HG02610 (cell line): Measurements from ENCODE around the gene HACD1.
A peak's percentile ranks its signal among the peaks of the same experiment; 100 is the strongest.
"Not testable (repeated sequence)": the region's sequence is repeated elsewhere in the genome, so short reads cannot be mapped to it uniquely, and the experiment has no call there.

Experiments
- ATAC-seq: cut with Tn5 transposase; IDR thresholded peaks from one replicate; pipeline ENCODE4 v1.9.1; 2021; ENCODE audit warnings: mild to moderate bottlenecking, moderate library complexity; ENCODE audit not compliant: unreplicated experiment

The HACD1 gene

DNA sequence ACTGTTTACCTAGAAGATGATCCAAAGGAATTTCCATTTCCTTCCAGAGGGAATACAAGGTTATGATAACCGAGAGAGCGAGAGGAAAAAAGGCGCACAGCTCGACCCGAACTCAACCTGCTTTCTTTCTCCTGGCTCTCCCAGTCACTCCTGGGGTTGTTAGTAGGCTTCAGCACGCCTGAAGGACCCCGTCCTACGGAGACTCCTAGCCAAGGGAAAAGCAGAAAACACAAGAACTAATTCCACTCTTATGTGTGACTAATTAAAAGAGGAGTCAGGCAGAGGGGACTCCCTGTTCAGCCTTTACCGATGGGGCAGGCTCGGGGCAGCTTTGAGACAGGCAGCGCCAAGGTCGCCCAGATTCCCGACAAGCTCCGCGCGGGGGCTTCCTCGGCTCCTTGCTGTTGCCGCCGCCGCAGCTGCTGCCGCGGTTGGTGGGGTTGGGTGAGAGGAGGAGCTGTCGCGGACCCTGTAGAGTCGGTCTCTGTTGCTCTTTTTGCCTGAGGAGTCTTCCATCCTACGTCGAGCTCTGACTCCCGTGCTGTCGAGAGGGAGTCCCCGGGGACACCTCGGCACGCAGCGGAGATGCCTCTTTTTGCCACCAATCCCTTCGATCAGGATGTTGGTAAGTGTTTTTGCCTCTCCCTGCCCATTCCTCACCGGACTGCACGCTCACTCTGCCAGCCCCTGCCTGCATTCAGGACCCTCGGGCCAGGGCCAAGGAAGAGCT, 26.7 kb upstream of the HACD1 start, which contains the start of gene STAM:
TSS of gene STAM (plus strand) at position 397 of the 730 bp plus-strand sequence. CDS start at position 586, 189 bp downstream.
- peak; percentile 78 for ATAC-seq

DNA sequence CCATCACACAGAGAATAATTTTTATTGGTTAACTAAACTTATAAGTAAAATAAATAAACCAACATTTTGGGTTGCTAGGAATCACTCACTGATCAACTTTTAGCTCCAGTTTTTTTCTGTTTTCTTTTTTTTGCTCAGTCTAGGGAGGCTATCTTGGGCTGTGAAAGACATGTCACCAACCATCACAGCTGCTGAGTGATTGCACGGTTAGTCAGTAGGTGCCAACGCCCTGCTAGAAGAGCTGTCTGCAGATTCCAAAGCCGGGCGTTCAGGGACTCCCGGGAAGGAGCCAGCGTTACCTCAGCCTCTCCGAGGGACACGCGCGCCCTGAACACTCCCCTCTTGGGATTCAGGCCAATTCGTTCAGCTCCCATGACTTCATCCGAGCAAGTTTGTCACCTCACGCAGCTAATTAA, 26.2 kb upstream of the HACD1 start:
- ATAC-seq, result peak; percentile 21

DNA sequence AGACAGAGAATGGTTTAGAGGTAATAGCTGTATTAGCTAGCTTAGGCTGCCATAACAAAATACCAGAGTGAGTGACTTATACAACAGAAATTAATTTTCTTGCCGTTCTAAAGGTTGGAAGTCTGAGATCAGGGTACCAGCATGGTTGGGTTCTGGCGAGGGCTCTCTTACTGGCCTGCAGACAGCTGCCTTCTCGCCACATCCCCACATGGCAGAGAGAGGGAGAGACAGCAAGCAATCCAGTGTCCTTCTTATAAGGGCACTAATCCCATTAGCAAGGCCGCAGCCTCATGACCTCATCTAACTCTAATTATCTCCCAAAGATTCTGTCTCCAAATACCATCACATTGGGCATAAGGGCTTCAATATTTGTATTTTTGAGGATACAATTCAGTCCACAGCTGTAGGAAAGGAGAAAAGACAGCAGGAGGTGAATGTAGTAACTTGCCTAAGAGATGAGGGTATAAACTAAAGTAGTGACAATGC, 23.2 kb upstream of the HACD1 start:
- no peak for ATAC-seq

DNA sequence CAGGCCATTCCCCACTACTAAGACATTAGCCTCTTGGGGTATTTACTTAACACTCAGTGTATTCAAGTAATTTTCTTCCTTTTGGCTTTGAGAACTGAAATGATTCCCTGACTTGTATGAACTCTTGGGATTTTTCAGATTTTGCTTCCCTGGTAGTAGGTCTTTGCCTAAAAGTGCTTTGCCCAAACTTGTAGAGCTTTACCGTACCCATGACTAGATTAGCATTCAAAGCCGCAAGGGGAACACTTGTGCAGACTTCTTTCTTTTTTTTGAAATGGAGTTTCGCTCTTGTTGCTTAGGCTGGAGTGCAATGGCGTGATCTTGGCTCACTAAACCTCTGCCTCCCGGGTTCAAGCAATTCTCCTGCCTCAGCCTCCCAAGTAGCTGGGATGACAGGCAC, 20.7 kb upstream of the HACD1 start:
- no peak for ATAC-seq

DNA sequence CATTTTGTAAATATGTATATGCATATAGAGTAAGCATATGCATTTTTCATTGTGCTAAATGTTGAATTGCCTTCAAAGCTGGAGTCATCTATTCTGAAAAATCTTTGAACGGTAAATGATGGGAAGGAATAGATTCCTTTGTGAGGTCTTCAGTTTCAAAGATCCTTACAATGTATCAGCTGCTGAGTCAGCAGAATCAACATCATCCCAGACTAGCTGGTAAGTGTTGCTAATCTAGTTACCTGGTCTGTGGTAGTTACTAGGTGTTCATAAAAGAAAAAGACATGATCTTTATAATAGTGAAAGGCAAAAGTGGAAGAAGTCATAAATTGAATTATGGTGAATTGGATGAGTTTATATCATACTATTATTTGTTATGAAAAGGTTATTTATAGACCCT, 16.2 kb upstream of the HACD1 start:
- ATAC-seq, result no peak

DNA sequence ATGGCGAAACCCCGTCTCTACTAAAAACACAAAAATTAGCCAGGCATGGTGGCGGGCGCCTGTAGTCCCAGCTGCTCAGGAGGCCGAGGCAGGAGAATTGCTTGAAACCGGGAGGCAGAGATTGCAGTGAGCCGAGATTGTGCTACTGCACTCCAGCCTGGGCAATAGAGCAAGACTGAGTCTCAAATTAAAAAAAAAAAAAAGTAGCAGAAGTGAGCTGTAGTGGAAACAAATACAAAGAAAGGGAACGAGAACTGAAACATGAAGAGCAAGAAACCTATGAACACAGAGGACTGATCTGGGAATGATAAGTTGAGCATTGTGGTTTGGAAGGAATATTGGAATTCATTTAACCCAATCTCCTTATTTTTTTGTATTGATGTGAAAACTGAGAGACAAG, 15.4 kb upstream of the HACD1 start:
- not testable (repeated sequence) for ATAC-seq

DNA sequence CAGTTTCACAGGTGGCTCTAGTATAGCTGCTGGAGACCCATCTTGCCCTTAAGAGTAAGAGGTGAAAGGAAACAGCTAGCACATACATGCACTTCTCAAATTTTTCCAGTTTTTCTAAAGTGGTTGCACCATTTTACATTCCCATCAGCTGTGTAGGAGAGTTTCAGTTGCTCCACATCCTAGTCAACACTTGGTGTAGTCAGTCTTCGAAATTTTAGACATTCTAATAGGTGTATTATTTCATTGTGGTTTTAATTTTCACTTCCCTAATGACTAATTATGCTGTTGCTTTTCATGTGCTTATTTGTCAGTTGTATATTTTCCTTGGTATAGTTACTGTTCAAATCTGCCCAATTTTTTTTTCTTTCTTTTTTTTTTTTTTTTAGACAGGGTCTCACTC, 9.5 kb upstream of the HACD1 start:
- ATAC-seq, result no peak

DNA sequence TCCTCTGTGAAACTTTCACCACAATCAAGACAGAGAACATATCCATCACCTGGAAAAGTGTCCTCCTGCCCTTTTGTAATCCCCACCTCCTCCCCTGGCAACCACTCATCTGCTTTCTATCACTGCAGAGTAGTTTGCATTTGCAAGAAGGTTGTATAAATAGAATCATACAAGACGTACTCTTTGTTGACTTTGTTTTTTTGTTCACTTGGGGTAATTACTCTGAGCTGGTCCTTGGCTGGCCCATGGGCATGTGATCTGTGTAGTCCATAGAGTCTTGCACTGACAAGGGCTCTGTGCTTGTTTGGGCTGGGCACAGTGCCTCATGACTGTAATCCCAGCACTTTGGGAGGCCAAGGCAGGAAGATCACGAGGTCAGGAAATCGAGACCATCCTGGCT, 7.8 kb upstream of the HACD1 start:
- ATAC-seq, result no peak

DNA sequence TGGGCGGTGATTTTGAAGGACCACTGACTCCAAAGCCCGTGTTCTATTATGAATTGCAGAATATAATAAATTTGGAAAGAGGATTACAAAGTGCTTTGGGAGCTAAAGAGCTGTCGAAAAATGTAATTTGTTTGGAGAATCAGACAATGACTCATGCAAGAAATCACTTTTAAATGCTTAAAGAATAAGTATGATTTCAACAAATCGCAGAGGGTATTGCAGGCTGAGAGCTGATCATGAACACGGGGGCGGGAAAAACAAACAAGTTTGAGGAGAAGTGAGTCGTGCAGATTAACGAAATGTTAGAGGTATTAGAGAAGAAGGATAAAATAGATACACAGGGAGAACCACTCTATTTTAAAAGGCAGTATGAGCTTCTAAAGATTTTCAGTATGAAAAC, 4.9 kb upstream of the HACD1 start:
- no peak for ATAC-seq

DNA sequence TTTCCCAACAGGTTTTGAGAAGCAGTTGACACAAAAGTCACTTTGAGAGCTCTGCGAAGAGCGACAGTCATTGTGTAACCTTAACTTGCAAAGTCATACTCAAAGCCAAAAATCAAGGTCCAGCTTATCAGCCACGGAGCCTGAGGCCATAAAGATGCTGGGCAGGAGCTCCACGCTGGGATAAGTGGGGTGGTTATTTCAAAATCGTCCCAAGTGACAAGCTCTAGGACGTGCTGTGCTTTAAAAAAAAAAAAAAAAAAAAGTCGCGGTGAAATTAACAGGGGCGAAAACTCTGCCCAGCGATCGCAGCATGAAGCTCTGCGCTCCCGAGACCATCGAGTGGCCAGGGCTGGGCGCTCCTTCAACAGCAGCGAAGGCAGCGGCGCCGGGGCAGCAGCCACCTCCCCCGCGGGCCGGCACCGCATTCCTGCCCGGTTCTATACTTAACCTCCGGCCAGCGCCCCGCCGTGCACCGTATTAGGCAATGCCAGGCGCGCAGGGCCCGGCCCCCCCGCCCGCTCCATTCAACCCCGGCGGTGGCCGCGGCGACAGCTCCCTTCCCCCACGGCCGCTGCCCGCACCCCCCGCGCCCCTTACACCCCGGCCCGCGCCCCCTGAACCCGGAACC, 657 bp downstream of the HACD1 start:
- peak; percentile 37 for ATAC-seq

DNA sequence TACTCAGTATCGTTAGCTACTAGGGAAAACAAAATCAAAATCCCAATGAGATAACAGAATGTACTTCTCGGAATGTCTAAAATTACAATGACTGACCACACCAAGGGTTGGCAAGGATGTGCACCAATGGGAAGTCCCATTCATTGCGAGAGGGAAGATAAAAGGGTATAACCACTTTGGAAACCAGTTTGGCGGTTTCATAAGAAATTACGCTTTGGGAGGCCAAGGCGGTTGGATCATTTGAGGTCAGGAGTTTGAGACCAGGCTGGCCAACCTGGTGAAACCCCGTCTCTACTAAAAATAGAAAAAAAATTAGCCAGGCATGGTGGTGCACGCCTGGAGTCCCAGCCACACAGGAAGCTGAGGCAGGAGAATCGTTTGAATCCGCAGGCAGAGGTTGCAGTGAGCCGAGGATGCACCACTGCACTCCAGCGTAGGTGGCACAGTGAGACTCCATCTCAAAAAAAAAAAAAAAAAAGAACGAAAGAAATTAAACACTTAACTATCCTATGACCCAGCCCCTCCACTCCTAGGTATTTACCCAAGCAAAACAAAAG, 7.6 kb downstream of the HACD1 start:
- ATAC-seq, result no peak

DNA sequence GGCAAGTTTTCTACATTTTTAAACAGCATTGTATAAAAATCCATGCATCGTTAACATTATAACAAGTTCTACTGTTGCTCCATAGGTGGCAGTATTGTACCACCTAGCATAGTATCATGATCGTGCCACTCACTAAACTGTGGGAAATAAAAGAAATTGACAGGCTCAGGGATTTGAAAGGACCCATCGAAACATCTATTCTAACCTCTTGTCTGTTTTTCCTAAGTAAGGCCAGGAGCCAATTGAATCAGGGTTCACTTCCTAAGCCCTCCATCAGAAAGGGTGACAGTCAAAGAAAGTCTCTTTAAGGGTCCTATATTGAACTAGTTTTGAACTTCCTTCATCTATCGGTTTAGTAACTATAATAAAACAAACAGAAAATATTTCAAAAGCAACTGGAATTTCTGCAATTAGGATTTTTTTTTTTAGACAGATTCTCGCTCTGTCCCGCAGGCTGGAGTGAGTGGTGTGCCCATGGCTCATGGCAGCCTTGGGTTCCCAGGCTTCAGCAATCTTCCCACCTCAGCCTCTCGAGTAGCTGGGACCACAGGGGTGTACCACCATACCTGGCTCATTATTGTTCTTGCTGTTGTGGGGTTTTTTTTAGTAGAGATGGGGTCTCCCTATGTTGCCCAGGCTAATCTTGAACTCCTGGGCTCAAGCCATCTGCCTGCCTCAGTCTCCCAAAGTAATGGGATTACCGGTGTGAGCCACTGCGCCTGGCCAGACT, 9.4 kb downstream of the HACD1 start:
- ATAC-seq, result no peak

DNA sequence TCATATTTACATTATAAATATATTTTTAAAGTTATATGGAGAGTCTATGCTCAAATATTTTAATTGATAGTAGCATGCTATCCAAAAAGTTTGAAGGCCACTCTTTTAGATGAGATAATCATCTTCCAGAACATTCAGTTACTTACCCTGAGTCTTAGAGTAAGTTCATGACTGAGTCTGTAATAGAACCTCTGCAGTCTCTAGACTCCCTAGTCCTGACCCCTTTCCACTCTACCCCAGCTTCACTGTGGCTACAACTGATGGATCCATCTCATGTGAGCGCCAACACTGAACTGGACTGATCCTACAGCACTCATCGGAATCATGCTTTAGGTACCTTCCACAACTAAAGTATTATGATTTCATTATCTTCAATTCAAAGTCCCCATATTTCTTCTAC, 10.1 kb downstream of the HACD1 start:
- ATAC-seq, result no peak

DNA sequence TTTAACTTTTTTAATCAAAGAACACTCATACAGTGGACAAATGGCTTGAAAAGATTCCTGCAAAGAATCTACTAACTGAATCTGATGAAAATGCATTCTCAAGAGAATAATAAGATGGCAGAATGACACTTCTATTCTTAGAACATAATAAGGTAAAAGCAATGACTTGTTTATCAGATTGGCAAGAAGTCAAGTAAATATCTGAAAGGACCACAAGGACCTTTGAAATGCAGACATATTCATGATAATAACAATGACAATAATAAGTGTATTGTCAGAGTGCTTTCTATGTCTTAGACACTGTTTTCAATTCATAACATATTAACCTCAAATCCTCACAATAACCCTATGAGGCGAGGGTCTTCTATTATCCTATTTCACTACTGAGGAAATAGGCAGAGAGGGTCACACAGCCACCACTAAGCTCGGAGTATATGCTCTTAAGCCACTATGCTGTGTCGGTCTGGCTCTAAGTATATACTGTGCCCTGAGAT, 10.6 kb downstream of the HACD1 start:
- ATAC-seq, result no peak

DNA sequence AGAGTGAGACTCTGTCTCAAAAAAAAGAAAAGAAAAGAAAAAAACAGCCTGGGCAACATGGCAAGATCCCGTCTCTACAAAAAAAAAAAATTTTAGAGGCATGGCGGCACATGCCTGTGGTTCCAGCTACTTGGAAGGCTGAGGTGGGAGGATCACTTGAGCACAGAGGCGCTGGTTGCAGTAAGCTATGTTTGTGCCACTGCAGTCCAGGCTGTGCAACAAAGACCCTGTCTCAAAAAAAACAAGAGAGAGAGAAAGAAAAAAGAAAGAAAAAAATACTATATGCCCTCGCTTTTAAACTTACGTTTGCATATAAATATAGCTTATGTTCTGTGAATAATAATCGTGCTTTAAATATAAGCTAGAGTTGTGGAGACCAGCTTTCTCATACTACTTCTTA, 11.2 kb downstream of the HACD1 start:
- no peak for ATAC-seq

DNA sequence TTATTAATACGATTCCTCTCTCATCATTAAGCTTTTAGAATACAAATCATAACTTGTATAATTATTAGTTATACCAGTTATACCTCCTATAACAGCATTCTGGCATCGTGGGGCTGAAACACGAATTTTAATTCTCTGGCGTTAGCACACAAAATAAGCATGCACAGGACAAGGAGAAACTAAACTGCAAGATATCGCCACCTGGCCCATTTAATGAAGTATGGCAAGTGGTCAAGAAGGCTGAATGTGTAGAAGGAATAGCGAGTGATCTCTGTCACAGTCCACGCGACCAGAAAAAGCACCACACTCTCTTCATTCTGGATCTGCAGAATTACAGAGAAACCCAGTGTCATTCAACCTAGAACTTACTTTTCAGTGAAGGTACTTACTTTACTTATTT, 18.1 kb downstream of the HACD1 start:
- no peak for ATAC-seq

DNA sequence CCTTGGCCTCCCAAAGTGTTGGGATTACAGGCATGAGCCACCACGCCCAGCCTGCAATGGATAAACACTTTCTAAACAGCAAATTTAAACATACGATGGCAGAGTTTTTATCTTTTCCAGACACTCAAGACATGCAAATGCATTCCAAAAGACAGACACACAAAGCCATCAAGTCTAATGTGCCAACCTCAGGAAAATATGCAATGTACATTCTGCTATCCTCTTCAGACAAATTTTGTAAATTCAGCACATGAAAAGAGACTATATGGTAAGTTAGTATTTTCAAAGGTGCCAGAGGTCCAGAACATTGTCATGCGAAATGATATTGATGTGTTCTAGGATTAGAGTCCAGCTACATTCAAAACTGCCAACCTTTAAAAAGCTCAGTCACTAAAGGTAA, 19.8 kb downstream of the HACD1 start:
- no peak for ATAC-seq

DNA sequence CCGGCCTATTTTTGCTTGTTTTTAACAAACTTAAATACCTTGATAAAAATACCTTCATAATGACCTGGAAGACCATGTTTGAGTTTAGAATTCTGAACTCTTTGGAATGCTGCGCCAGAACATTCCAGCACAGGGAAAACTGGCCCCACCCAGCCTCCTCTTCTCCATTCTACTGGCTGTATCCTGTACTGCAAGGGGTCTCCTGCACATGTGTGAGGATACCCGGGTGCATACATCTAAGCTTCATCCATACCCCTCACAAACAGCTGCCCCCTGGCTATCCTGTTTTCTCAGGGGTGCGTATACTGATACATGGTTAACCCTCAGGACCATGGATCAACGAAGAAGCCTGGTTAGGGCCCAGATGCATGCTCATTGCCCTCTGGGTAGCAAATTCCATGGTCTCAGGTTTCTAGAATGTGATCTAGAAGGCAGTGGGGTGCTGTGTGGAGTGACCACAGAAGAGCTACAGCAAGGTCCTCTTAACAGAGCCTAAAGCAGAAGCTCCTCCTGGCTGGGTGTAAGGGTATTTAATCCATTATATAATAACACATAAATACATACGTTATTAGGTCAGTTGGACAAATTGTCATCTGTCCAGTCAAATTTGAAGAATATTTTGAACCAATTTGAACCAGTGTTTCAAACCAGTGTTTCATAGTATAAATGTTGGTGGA, 26.1 kb downstream of the HACD1 start:
- ATAC-seq, result no peak

DNA sequence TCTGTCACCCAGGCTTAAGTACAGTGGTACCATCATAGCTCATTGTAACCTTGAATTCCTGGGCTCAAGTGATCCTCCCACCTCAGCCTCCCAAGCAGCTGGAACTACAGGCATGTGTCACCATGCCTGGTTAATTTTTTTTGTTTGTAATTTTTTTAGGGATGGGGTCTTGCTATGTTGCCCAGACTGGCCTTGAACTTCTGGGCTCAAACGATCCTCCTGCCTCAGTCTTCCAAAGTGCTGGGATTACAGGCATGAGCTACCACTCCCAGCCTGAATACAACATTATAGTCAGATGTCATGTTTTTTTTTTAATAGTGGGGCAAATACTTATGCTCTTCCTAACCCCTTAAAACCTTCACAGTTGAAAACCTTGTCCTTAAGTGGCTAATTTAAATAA, 27.9 kb downstream of the HACD1 start:
- not testable (repeated sequence) for ATAC-seq

DNA sequence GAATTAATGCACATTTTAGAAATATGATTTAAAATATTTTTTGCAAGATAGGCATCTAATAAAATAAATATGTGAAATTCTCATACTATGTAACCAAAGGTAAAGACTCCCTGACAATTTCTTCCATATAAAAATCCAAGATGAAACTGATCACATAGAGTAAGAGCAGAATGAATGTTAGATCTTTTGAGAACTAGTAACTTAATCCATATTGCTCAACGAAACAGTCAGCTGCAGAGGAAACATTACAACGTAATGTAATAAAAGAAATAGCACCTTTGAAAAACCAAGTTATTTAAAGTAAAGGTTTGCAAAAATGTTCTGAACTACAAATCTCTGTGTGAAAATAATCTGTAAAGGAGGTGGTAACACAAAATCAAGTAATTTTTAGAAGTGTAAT, 28.8 kb downstream of the HACD1 start:
- no peak for ATAC-seq

DNA sequence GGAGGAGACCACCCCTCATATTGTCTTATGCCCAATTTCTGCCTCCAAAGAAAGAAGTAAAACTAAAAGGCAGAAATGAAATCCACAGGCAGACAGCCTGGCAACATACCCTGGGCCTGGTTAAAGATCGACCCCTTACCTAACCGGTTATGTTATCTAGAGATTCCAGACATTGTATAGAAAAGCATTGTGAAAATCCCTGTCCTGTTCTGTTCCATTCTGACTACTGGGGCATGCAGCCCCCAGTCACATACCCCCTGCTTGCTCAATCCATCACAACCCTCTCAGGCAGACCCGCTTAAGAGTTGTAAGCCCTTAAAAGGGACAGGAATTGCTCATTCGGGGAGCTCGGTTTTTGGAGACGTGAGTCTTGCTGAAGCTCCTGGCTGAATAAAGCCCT, 29.9 kb downstream of the HACD1 start:
- not testable (repeated sequence) for ATAC-seq
